T-helper 1 cell treated with Interleukin-12 subunit alpha and Interleukin-12 subunit beta and Interleukin-4 antibody, amounts not matched to agents 30 ng/mL and 1 ng/mL, for 36 hours (primary cell): ENCODE data around the gene SUPT7L. TPM values are rescaled to one million over a fixed set of nuclear protein-coding genes. Genes with fewer than 3 reads are reported as not detected.
"Not testable (repeated sequence)": the region's sequence is repeated elsewhere in the genome, so short reads cannot be mapped to it uniquely, and the experiment has no call there.

Experiments
- intact Hi-C: fragments of 100-400 bp; cut with micrococcal nuclease; formaldehyde crosslinking; loops from one replicate; pipeline ENCODE4 v1.15.1; 2024
- total RNA-seq: library from RNA; stranded (reverse); gene quantifications from 2 replicates; pipeline ENCODE4 v1.2.3, GENCODE V29; 2022

Gene SUPT7L
- total RNA-seq, 1 donor from 2014 or later = 39.6 TPM

GRCh38 chr2:27687232-27687631 lies 23.8 kb upstream of the SUPT7L start:
- intact Hi-C loops = no loop called here

- intact Hi-C loops = no loop called here
Observed at GRCh38 chr2:27685577-27685976, 22.2 kb upstream of the SUPT7L start.

- intact Hi-C loops = not testable (repeated sequence)
Observed at GRCh38 chr2:27685006-27685405, 21.6 kb upstream of the SUPT7L start.

GRCh38 chr2:27683390-27684071 lies 20.1 kb upstream of the SUPT7L start:
- intact Hi-C loops = loop anchor here (1.0 to 5.0 kb wide), 9 partner anchors 20 to 769 kb away; partner anchors contain the start of genes EIF2B4, GTF3C2, IFT172 and NRBP1

- intact Hi-C loops = loop anchor here (5.0 kb wide), 2 partner anchors 255 to 325 kb away; partner anchors contain the start of genes GTF3C2 and NRBP1
Observed at GRCh38 chr2:27682334-27682771, 18.9 kb upstream of the SUPT7L start.

GRCh38 chr2:27681841-27682240 lies 18.4 kb upstream of the SUPT7L start:
- intact Hi-C loops = loop anchor here (5.0 kb wide), 2 partner anchors 255 to 325 kb away; partner anchors contain the start of genes GTF3C2 and NRBP1

- intact Hi-C loops = loop anchor here (5.0 kb wide), 2 partner anchors 253 to 323 kb away; partner anchors contain the start of genes GTF3C2 and NRBP1
Observed at GRCh38 chr2:27680571-27680970, 17.2 kb upstream of the SUPT7L start.

- intact Hi-C loops = no loop called here
Observed at GRCh38 chr2:27672723-27673486, 9.5 kb upstream of the SUPT7L start.

- intact Hi-C loops = no loop called here
Observed at GRCh38 chr2:27671235-27671634, 7.8 kb upstream of the SUPT7L start.

GRCh38 chr2:27667446-27667845 lies 4.0 kb upstream of the SUPT7L start:
- intact Hi-C loops = loop anchor here (10.0 kb wide), 1 partner anchor 583 kb away; the partner anchor contains the start of gene KHK

- intact Hi-C loops = loop anchor here (5.0 to 10.0 kb wide), 2 partner anchors 532 to 580 kb away; partner anchors contain the start of genes KHK and PREB
Observed at GRCh38 chr2:27664622-27665363, 1.4 kb upstream of the SUPT7L start.

- intact Hi-C loops = loop anchor here (5.0 to 10.0 kb wide), 2 partner anchors 532 to 579 kb away; partner anchors contain the start of genes KHK and PREB
Observed at GRCh38 chr2:27664154-27664574, 750 bp upstream of the SUPT7L start.

- intact Hi-C loops = loop anchor here (5.0 to 10.0 kb wide), 2 partner anchors 529 to 577 kb away; partner anchors contain the start of genes KHK and PREB
Observed at GRCh38 chr2:27661371-27661770, 2.0 kb downstream of the SUPT7L start.

- intact Hi-C loops = no loop called here
Observed at GRCh38 chr2:27655155-27655951, 8.1 kb downstream of the SUPT7L start.

- intact Hi-C loops = no loop called here
Observed at GRCh38 chr2:27653397-27653796, 10.0 kb downstream of the SUPT7L start.

- intact Hi-C loops = no loop called here
Observed at GRCh38 chr2:27652790-27653189, 10.6 kb downstream of the SUPT7L start.

- intact Hi-C loops = no loop called here
Observed at GRCh38 chr2:27652341-27652740, 11.1 kb downstream of the SUPT7L start.

GRCh38 chr2:27651056-27651455 lies 12.4 kb downstream of the SUPT7L start:
- intact Hi-C loops = no loop called here

GRCh38 chr2:27647737-27648136 lies 15.7 kb downstream of the SUPT7L start:
- intact Hi-C loops = no loop called here

GRCh38 chr2:27647289-27647688 lies 16.1 kb downstream of the SUPT7L start:
- intact Hi-C loops = no loop called here
